ENCODE measurements around the gene SHC3.

DNA sequence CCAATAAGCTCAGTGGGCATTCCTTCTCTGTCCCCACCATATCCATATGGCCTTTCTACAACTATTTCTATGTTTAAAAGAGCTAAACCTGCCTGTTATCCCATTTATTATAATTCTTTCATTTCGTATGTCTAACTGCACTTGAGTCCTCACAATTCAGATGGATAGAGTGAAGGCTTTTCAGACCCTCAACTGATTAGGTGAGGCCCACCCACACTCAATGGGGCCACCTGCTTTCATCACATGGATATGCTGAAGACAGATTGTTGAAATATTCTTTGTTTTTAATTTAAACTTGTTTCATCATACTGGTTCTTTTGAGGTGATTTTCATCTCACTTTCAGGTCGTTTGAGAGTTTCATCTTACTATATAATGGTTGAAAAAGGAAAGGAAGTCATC, 193.0 kb downstream of the SHC3 start:
- TF ChIP-seq GATA3 (IDR thresholded peaks at IDR 0.05; ENCODE audit: low read depth, low read length) (no peak), GATA2 (IDR thresholded peaks at IDR 0.05; ENCODE audit: low read depth, low read length) (no peak)
